GM23248 (cell line): ENCODE measurements around the gene RCBTB1.

ENCODE experiments used
- EZH2 ChIP-seq: fragments of 200-600 bp; sonication (generic); IDR thresholded peaks from 2 replicates; pipeline ENCODE4 v1.6.1; 2018; ENCODE audit warnings: antibody characterized with exemption, mild to moderate bottlenecking; ENCODE audit not compliant: insufficient read depth, poor library complexity, severe bottlenecking
- EZH2phosphoT487 ChIP-seq: fragments of 200-600 bp; sonication (generic); IDR thresholded peaks from 2 replicates; pipeline ENCODE4 v1.6.1; 2018; ENCODE audit warnings: antibody characterized with exemption, moderate library complexity, mild to moderate bottlenecking, low read depth; ENCODE audit not compliant: insufficient read depth

DNA sequence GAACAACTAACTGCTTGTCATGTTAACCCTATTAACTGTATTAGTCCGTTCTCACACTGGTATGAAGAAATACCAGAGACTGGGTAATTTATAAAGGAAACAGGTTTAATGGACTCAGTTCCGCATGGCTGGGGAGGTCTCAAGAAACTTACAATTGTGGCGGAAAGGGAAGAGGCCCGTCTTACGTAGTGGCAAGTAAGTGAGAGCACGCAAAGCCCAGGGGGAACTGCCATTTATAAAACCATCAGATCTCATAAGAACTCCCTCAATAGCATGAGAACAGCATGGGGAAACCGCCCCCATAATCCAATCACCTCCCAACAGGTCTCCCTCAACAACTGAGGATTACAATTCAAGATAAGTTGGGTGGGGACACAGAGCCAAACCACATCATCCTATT, 54.9 kb downstream of the RCBTB1 start:
- TF ChIP-seq EZH2 (no peak), EZH2phosphoT487 (no peak)
